ENCODE measurements around the gene DLEC1.

The DLEC1 gene

DNA sequence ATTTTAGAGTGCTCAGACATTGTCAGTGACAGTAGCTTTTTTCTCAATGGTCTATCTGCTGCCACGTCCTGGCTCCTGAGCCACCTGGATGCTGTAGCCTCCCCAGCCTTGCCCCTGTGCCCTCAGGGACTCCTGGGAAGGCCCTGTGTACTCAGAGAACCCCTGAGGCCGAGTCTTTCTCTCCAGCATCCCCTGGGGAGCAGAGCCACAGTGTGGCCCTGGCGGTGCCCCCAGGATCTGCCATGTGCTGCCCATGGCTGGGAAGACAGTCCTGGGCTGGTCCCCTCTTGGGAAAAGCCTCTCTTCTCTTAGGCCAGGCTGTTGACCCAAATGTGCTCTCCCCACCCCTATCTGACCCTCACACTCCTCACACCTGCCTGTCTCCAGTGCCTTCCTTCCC, 104.5 kb downstream of the DLEC1 start:
- no peaks in the 10 kb centered on the region for H3K79me2 ChIP-seq
- no peak for TF ChIP-seq CTCF (IDR thresholded peaks at IDR 0.05)
- peaks cover 3% of the 10 kb centered on the region for H3K4me1 ChIP-seq
- H3K27me3 ChIP-seq (ENCODE audit: control insufficient read depth, insufficient read depth, low read length): no peaks in the 10 kb centered on the region
- H3K9ac ChIP-seq: no peak overlapping the region
- no peak overlapping the region for H3K27ac ChIP-seq
- no peaks in the 10 kb centered on the region for H3K9me3 ChIP-seq (ENCODE audit: control insufficient read depth, low read length)
- H3K4me2 ChIP-seq (ENCODE audit: low read length): no peak overlapping the region
- no peaks in the 10 kb centered on the region for H3K36me3 ChIP-seq (ENCODE audit: control insufficient read depth, insufficient read depth, low read length)
- H2AFZ ChIP-seq: no peak overlapping the region
- no peak overlapping the region for H3K4me3 ChIP-seq (ENCODE audit: low read depth, low read length)

DNA sequence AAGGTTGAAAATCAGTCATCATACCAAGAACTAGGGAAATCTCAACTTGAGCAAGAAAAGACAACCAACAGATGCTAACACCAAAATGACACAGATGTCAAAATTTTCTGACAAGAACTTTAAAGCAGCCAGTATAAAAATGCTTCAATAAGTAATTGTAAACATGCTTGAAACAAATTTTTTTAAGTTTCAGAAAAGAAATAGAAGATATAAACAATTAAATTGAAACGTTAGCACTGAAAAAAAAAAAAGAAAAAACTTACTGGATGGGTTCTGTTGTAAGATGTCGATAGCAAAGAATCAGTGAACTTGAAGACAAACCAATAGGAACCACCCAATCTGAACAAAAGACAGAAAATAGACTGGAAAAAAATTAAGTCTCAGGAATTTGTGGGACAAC, 107.5 kb downstream of the DLEC1 start:
- no peak overlapping the region for H3K27ac ChIP-seq
- H3K36me3 ChIP-seq (ENCODE audit: control insufficient read depth, insufficient read depth, low read length): no peaks in the 10 kb centered on the region

DNA sequence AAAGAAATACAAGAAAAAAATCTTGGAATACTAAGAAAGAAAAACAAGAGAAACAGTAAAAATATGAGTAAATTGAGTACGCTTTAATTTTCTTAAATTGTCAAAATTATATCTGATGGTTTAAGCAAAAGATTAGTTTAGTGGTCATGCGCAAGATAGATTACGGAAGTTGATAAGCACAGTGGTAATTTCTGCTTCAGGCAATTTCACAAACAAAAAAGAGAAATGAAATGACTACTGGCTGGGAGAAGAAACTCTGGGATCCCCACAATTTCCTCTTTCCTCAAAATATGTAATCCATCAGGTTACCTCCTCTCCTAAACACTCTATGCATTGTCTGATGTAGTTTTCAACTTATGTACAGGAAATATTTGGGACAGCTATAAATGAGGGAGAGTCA, 108.4 kb downstream of the DLEC1 start:
- H3K9me3 ChIP-seq (ENCODE audit: control insufficient read depth, low read length): no peaks in the 10 kb centered on the region
- no peak overlapping the region for H3K4me2 ChIP-seq (ENCODE audit: low read length)
- H3K9ac ChIP-seq: no peak overlapping the region
- H3K4me1 ChIP-seq: peaks cover 3% of the 10 kb centered on the region
- H2AFZ ChIP-seq: no peak overlapping the region
- H3K27me3 ChIP-seq (ENCODE audit: control insufficient read depth, insufficient read depth, low read length): no peaks in the 10 kb centered on the region
- H3K27ac ChIP-seq: no peak overlapping the region
- H3K79me2 ChIP-seq: no peaks in the 10 kb centered on the region
- no peak overlapping the region for H3K4me3 ChIP-seq (ENCODE audit: low read depth, low read length)
- no peak for TF ChIP-seq CTCF (IDR thresholded peaks at IDR 0.05)
- H3K36me3 ChIP-seq (ENCODE audit: control insufficient read depth, insufficient read depth, low read length): no peaks in the 10 kb centered on the region

More for the DNA sequence above, 107.5 kb downstream of the DLEC1 start:
- Histone ChIP-seq H3K9me3 (ENCODE audit: control insufficient read depth, low read length) (no peaks in the 10 kb centered on the region), H3K9ac (no peak overlapping the region), H3K4me2 (ENCODE audit: low read length) (no peak overlapping the region), H2AFZ (no peak overlapping the region), H3K4me1 (peaks cover 3% of the 10 kb centered on the region), H3K27me3 (ENCODE audit: control insufficient read depth, insufficient read depth, low read length) (no peaks in the 10 kb centered on the region), H3K4me3 (ENCODE audit: low read depth, low read length) (no peak overlapping the region), H3K79me2 (no peaks in the 10 kb centered on the region)
- no peak for TF ChIP-seq CTCF (IDR thresholded peaks at IDR 0.05)

GRCh38 chr3:38148311-38148882, 109.4 kb downstream of the DLEC1 start:
- H3K4me2 ChIP-seq (ENCODE audit: low read length): no peak overlapping the region
- no peak overlapping the region for H3K27ac ChIP-seq
- no peak overlapping the region for H3K9ac ChIP-seq
- H3K27me3 ChIP-seq (ENCODE audit: control insufficient read depth, insufficient read depth, low read length): no peaks in the 10 kb centered on the region
- H3K4me3 ChIP-seq (ENCODE audit: low read depth, low read length): no peak overlapping the region
- no peaks in the 10 kb centered on the region for H3K9me3 ChIP-seq (ENCODE audit: control insufficient read depth, low read length)
- no peak for TF ChIP-seq CTCF (IDR thresholded peaks at IDR 0.05)
- no peak overlapping the region for H2AFZ ChIP-seq
- peaks cover 3% of the 10 kb centered on the region for H3K4me1 ChIP-seq
- no peaks in the 10 kb centered on the region for H3K79me2 ChIP-seq
- H3K36me3 ChIP-seq (ENCODE audit: control insufficient read depth, insufficient read depth, low read length): no peaks in the 10 kb centered on the region

DNA sequence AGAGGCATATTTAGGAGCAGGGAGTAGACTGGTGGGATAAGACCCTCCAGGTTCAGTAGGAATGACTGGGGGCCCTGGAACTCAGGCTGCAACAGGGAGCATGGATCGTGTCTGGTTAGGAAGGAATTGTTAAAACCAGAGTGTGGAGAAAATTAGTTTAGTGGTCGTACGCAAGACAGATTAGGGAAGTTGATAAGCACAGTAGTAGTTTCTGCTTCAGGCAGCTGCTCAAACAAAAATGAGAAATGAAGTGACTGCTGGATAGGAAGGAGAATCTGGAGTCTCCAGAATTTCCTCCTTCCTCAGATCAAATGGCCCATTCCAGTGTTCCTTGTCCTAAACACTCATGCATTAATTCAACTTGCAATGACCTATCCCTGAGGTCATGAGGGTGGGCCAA, 110.7 kb downstream of the DLEC1 start:
- TF ChIP-seq CTCF (IDR thresholded peaks at IDR 0.05): no peak
- H2AFZ ChIP-seq: no peak overlapping the region
- H3K27ac ChIP-seq: no peak overlapping the region

More for the DNA sequence above, 110.7 kb downstream of the DLEC1 start:
- H3K36me3 ChIP-seq (ENCODE audit: control insufficient read depth, insufficient read depth, low read length): no peaks in the 10 kb centered on the region
- H3K79me2 ChIP-seq: no peaks in the 10 kb centered on the region
- no peak overlapping the region for H3K9ac ChIP-seq
- no peak overlapping the region for H3K4me2 ChIP-seq (ENCODE audit: low read length)
- peaks cover 3% of the 10 kb centered on the region for H3K4me1 ChIP-seq
- H3K27me3 ChIP-seq (ENCODE audit: control insufficient read depth, insufficient read depth, low read length): no peaks in the 10 kb centered on the region
- H3K4me3 ChIP-seq (ENCODE audit: low read depth, low read length): no peak overlapping the region
- no peaks in the 10 kb centered on the region for H3K9me3 ChIP-seq (ENCODE audit: control insufficient read depth, low read length)
